ENCODE results near the gene IP6K2. TPM values are rescaled to one million over a fixed set of nuclear protein-coding genes. Genes with fewer than 3 reads are reported as not detected.

The IP6K2 gene
- total RNA-seq, 1 donor from 2014 or later = 145 TPM

DNA sequence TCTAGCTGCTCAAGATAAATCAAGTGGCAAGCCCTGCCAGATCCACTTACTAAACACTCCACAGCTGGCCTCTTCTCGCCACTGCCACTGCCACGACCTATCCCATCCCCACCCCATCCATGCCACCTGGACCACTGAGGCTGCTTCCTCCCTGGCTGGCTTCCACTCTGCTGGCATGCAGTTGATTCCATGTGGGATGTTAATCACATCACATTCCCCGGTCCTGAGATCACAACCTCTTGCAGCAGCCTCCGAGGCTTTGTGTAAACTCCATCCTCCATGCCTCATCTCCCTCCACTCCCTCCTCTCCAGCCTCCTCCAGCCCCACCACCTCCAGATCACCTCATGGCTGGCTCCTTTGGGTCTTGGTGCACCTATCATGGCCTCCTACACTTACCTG lies 39.0 kb downstream of the IP6K2 start:
- Mint-ChIP-seq H3K4me1 (ENCODE audit: unreplicated experiment) (peaks cover under 1% of the 10 kb centered on the region), H3K4me3 (no peak overlapping the region), H3K36me3 (peaks cover 19% of the 10 kb centered on the region), H3K27me3 (no peaks in the 10 kb centered on the region), H3K9me3 (no peaks in the 10 kb centered on the region), H3K27ac (no peak overlapping the region)
- no peak for DNase-seq (ENCODE audit: extremely low spot score, unreplicated experiment)
- TF ChIP-seq, protein P1, sequence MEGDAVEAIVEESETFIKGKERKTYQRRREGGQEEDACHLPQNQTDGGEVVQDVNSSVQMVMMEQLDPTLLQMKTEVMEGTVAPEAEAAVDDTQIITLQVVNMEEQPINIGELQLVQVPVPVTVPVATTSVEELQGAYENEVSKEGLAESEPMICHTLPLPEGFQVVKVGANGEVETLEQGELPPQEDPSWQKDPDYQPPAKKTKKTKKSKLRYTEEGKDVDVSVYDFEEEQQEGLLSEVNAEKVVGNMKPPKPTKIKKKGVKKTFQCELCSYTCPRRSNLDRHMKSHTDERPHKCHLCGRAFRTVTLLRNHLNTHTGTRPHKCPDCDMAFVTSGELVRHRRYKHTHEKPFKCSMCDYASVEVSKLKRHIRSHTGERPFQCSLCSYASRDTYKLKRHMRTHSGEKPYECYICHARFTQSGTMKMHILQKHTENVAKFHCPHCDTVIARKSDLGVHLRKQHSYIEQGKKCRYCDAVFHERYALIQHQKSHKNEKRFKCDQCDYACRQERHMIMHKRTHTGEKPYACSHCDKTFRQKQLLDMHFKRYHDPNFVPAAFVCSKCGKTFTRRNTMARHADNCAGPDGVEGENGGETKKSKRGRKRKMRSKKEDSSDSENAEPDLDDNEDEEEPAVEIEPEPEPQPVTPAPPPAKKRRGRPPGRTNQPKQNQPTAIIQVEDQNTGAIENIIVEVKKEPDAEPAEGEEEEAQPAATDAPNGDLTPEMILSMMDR (conservative IDR thresholded peaks at IDR 0.05) = no peak

DNA sequence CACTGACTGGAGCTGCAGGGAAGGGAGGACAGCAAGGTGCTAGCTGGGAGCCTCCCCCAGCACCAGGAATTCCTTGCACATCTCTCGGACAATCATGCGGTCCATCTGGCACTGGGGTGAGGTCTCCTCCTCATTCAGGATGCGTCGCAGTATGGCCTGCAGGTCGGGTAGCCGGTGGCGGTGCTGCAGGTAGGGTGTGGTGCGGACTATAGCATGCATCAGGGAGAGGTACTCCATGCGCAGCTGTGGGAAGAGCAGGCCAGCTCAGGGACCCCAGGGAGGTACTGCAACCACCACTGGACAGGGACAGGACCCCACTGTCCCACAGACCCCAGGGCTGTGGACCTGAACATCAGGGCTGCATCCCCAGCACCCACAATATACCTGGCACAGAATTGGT lies 42.5 kb downstream of the IP6K2 start:
- H3K27ac Mint-ChIP-seq = no peak overlapping the region
- TF ChIP-seq, protein P1 (conservative IDR thresholded peaks at IDR 0.05) = no peak
- DNase-seq (ENCODE audit: extremely low spot score, unreplicated experiment) = no peak
- H3K36me3 Mint-ChIP-seq = peaks cover 19% of the 10 kb centered on the region
- no peaks in the 10 kb centered on the region for H3K4me1 Mint-ChIP-seq (ENCODE audit: unreplicated experiment)
- no peak overlapping the region for H3K4me3 Mint-ChIP-seq
- no peaks in the 10 kb centered on the region for H3K9me3 Mint-ChIP-seq
- H3K27me3 Mint-ChIP-seq = no peaks in the 10 kb centered on the region

DNA sequence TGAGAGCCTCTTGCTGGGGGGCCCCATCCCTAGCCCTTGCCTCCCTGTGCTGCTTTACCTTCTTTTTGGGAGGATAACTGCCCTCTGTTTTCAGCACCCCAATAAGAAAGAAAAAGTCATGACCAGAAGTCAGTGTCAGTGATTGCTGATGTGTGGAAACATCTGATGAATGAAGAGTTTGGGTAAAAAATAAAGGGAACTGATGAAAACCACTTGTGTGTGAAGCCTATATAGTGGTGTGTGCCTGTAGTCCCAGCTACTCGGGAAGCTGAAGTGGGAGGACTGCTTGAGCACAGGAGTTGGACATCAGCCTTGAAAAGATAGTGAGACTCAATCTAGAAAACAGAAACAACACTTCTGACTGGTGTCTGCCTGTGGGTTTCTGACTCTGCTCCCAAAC lies 44.5 kb downstream of the IP6K2 start:
- TF ChIP-seq, protein P1 (conservative IDR thresholded peaks at IDR 0.05) = no peak
- DNase-seq (ENCODE audit: extremely low spot score, unreplicated experiment) = no peak
- Mint-ChIP-seq H3K27ac (no peak overlapping the region), H3K27me3 (no peaks in the 10 kb centered on the region), H3K36me3 (peaks cover 14% of the 10 kb centered on the region), H3K9me3 (no peaks in the 10 kb centered on the region), H3K4me3 (no peak overlapping the region), H3K4me1 (ENCODE audit: unreplicated experiment) (no peaks in the 10 kb centered on the region)

DNA sequence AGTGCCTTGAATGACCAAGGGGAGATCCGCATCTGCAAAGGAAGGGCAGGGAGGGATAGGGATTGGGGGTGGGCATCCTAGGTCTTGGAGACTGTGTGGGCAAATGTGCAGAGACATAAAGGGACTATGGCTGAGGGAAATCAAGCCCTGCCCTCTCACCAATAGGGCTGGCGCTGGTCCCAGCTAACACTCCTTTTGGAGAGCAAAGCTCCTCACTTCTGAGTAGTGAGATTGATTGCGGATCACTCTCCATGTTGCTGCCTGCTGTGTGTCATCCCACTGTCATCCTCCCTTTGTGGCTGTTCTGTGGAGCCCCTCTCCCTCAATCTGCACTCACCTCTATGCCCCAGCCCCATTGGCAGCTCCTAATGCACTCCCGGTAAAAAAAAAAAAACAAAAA lies 52.1 kb downstream of the IP6K2 start:
- Mint-ChIP-seq H3K27me3 (peaks cover 9% of the 10 kb centered on the region), H3K36me3 (peaks cover 2% of the 10 kb centered on the region), H3K27ac (peak overlapping the region; percentile 100), H3K4me1 (ENCODE audit: unreplicated experiment) (peaks cover 11% of the 10 kb centered on the region), H3K4me3 (peak overlapping the region; percentile 100), H3K9me3 (no peaks in the 10 kb centered on the region)
- DNase-seq (ENCODE audit: extremely low spot score, unreplicated experiment) = no peak
- TF ChIP-seq, protein P1 (conservative IDR thresholded peaks at IDR 0.05) = no peak

DNA sequence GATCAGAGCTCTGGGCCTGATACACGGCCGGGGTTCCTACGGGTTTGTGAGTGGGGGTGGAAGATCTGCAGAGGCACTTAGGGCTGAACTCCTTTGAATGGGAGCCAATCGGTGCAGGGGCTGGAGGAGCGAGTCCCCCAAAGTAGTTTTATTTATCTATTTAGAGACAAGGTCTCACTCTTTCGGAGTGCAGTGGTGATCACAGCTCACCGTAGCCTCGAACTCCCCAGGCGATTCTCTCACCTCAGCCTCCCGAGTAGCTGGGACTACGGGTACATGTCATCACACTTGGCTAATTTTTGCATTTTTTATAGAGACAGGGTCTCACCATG lies 52.7 kb downstream of the IP6K2 start:
- TF ChIP-seq, protein P1 (conservative IDR thresholded peaks at IDR 0.05) = peak; percentile 50
- no peak for DNase-seq (ENCODE audit: extremely low spot score, unreplicated experiment)
- Mint-ChIP-seq H3K4me3 (peak overlapping the region; percentile 100), H3K27ac (peak overlapping the region; percentile 100), H3K4me1 (ENCODE audit: unreplicated experiment) (peaks cover 11% of the 10 kb centered on the region), H3K9me3 (no peaks in the 10 kb centered on the region), H3K27me3 (peaks cover 9% of the 10 kb centered on the region), H3K36me3 (peaks cover 5% of the 10 kb centered on the region)

Data from type B pancreatic cell (in vitro differentiated cells).